ENCODE results near the gene SLC27A4. TPM values are rescaled to one million over a fixed set of nuclear protein-coding genes. Genes with fewer than 3 reads are reported as not detected.

SLC27A4 gene
- total RNA-seq, 2 donors from 2014 or later: 8.2 to 8.3 TPM

GRCh38 chr9:128361296-128361985 is 21.1 kb downstream of the SLC27A4 start:
- no peaks in the 10 kb centered on the region for H3K9me3 ChIP-seq (ENCODE audit: control insufficient read depth, low read length, poor library complexity, severe bottlenecking)
- Mint-ChIP-seq H3K4me3 (peak overlapping the region; percentile 83), H3K4me1 (peaks cover 9% of the 10 kb centered on the region), H3K27ac (no peak overlapping the region), H3K36me3 (ENCODE audit: low read depth) (no peaks in the 10 kb centered on the region), H3K27me3 (no peaks in the 10 kb centered on the region)
- ATAC-seq: no peak
- no peak for DNase-seq

GRCh38 chr9:128361986-128362646 is 21.8 kb downstream of the SLC27A4 start:
- H3K9me3 ChIP-seq (ENCODE audit: control insufficient read depth, low read length, poor library complexity, severe bottlenecking): no peaks in the 10 kb centered on the region
- DNase-seq (peak; percentile 41 to 47 (median 47)), ATAC-seq (peak; percentile 92)
- Mint-ChIP-seq H3K4me3 (peak overlapping the region; percentile 83), H3K27ac (no peak overlapping the region), H3K4me1 (peaks cover 9% of the 10 kb centered on the region), H3K27me3 (peaks cover 4% of the 10 kb centered on the region), H3K36me3 (ENCODE audit: low read depth) (no peaks in the 10 kb centered on the region)

- H3K27me3 Mint-ChIP-seq: peaks cover 5% of the 10 kb centered on the region
- ATAC-seq (no peak), DNase-seq (no peak)
- no peaks in the 10 kb centered on the region for H3K36me3 Mint-ChIP-seq (ENCODE audit: low read depth)
- no peak overlapping the region for H3K4me3 Mint-ChIP-seq
- H3K9me3 ChIP-seq (ENCODE audit: control insufficient read depth, low read length, poor library complexity, severe bottlenecking): no peaks in the 10 kb centered on the region
- H3K27ac Mint-ChIP-seq: no peak overlapping the region
- H3K4me1 Mint-ChIP-seq: peaks cover 9% of the 10 kb centered on the region
Measured at GRCh38 chr9:128362774-128363173, 22.4 kb downstream of the SLC27A4 start.

GRCh38 chr9:128365525-128365924 is 25.2 kb downstream of the SLC27A4 start:
- ATAC-seq (no peak), DNase-seq (no peak)
- Mint-ChIP-seq H3K4me1 (peaks cover 13% of the 10 kb centered on the region), H3K4me3 (no peak overlapping the region), H3K27me3 (peaks cover 5% of the 10 kb centered on the region), H3K36me3 (ENCODE audit: low read depth) (no peaks in the 10 kb centered on the region), H3K27ac (no peak overlapping the region)
- no peaks in the 10 kb centered on the region for H3K9me3 ChIP-seq (ENCODE audit: control insufficient read depth, low read length, poor library complexity, severe bottlenecking)

- H3K27ac Mint-ChIP-seq: peak overlapping the region; percentile 96
- H3K27me3 Mint-ChIP-seq: peaks cover 5% of the 10 kb centered on the region
- ATAC-seq (no peak), DNase-seq (no peak)
- H3K9me3 ChIP-seq (ENCODE audit: control insufficient read depth, low read length, poor library complexity, severe bottlenecking): no peaks in the 10 kb centered on the region
- peaks cover 4% of the 10 kb centered on the region for H3K36me3 Mint-ChIP-seq (ENCODE audit: low read depth)
- H3K4me3 Mint-ChIP-seq: no peak overlapping the region
- peaks cover 31% of the 10 kb centered on the region for H3K4me1 Mint-ChIP-seq
Measured at GRCh38 chr9:128369024-128369706, 28.8 kb downstream of the SLC27A4 start.

- DNase-seq (no peak), ATAC-seq (no peak)
- H3K4me1 Mint-ChIP-seq: peaks cover 35% of the 10 kb centered on the region
- no peaks in the 10 kb centered on the region for H3K9me3 ChIP-seq (ENCODE audit: control insufficient read depth, low read length, poor library complexity, severe bottlenecking)
- peak overlapping the region; percentile 95 for H3K4me3 Mint-ChIP-seq
- H3K27me3 Mint-ChIP-seq: peaks cover 5% of the 10 kb centered on the region
- peaks cover 4% of the 10 kb centered on the region for H3K36me3 Mint-ChIP-seq (ENCODE audit: low read depth)
- H3K27ac Mint-ChIP-seq: peak overlapping the region; percentile 96
Measured at GRCh38 chr9:128370367-128370751, 30.0 kb downstream of the SLC27A4 start.

- peaks cover 35% of the 10 kb centered on the region for H3K4me1 Mint-ChIP-seq
- H3K36me3 Mint-ChIP-seq (ENCODE audit: low read depth): peaks cover 4% of the 10 kb centered on the region
- DNase-seq (peak; percentile 92 to 96 (median 93)), ATAC-seq (peak; percentile 98)
- H3K27me3 Mint-ChIP-seq: peaks cover 5% of the 10 kb centered on the region
- peak within 1 kb of the TSS; percentile 95 for H3K4me3 Mint-ChIP-seq
- peak within 1 kb of the TSS; percentile 96 for H3K27ac Mint-ChIP-seq
- H3K9me3 ChIP-seq (ENCODE audit: control insufficient read depth, low read length, poor library complexity, severe bottlenecking): no peaks in the 10 kb centered on the region
Measured at GRCh38 chr9:128370752-128371629, 30.7 kb downstream of the SLC27A4 start, which contains the start of gene URM1. Gene URM1, plus strand, starts transcription at chr9:128371374. Its CDS starts 7 bp downstream, at chr9:128371381.

GRCh38 chr9:128371630-128372117 is 31.3 kb downstream of the SLC27A4 start:
- H3K4me1 Mint-ChIP-seq: peaks cover 35% of the 10 kb centered on the region
- peak overlapping the region; percentile 95 for H3K4me3 Mint-ChIP-seq
- H3K36me3 Mint-ChIP-seq (ENCODE audit: low read depth): peaks cover 4% of the 10 kb centered on the region
- H3K27ac Mint-ChIP-seq: peak overlapping the region; percentile 96
- no peak for ATAC-seq
- peaks cover 5% of the 10 kb centered on the region for H3K27me3 Mint-ChIP-seq
- no peaks in the 10 kb centered on the region for H3K9me3 ChIP-seq (ENCODE audit: control insufficient read depth, low read length, poor library complexity, severe bottlenecking)
- DNase-seq: no peak

- no peak for ATAC-seq
- no peaks in the 10 kb centered on the region for H3K9me3 ChIP-seq (ENCODE audit: control insufficient read depth, low read length, poor library complexity, severe bottlenecking)
- H3K36me3 Mint-ChIP-seq (ENCODE audit: low read depth): peaks cover 4% of the 10 kb centered on the region
Measured at GRCh38 chr9:128372188-128372641, 31.9 kb downstream of the SLC27A4 start.

GRCh38 chr9:128372784-128373183 is 32.5 kb downstream of the SLC27A4 start:
- Mint-ChIP-seq H3K27me3 (no peaks in the 10 kb centered on the region), H3K36me3 (ENCODE audit: low read depth) (peaks cover 4% of the 10 kb centered on the region), H3K4me1 (peaks cover 35% of the 10 kb centered on the region), H3K27ac (peak overlapping the region; percentile 49), H3K4me3 (peak overlapping the region; percentile 95)
- DNase-seq (no peak), ATAC-seq (no peak)
- H3K9me3 ChIP-seq (ENCODE audit: control insufficient read depth, low read length, poor library complexity, severe bottlenecking): no peaks in the 10 kb centered on the region

More at GRCh38 chr9:128372188-128372641, 31.9 kb downstream of the SLC27A4 start:
- H3K27ac Mint-ChIP-seq: peak overlapping the region; percentile 96
- peaks cover 35% of the 10 kb centered on the region for H3K4me1 Mint-ChIP-seq
- no peak for DNase-seq
- H3K4me3 Mint-ChIP-seq: peak overlapping the region; percentile 95
- H3K27me3 Mint-ChIP-seq: peaks cover under 1% of the 10 kb centered on the region

GRCh38 chr9:128374221-128374675 is 33.9 kb downstream of the SLC27A4 start:
- DNase-seq (no peak), ATAC-seq (no peak)
- H3K4me3 Mint-ChIP-seq: no peak overlapping the region
- H3K4me1 Mint-ChIP-seq: peaks cover 35% of the 10 kb centered on the region
- H3K36me3 Mint-ChIP-seq (ENCODE audit: low read depth): peaks cover 4% of the 10 kb centered on the region
- H3K27me3 Mint-ChIP-seq: no peaks in the 10 kb centered on the region
- no peak overlapping the region for H3K27ac Mint-ChIP-seq
- H3K9me3 ChIP-seq (ENCODE audit: control insufficient read depth, low read length, poor library complexity, severe bottlenecking): no peaks in the 10 kb centered on the region

- no peaks in the 10 kb centered on the region for H3K27me3 Mint-ChIP-seq
- peaks cover 28% of the 10 kb centered on the region for H3K4me1 Mint-ChIP-seq
- ATAC-seq: no peak
- no peaks in the 10 kb centered on the region for H3K9me3 ChIP-seq (ENCODE audit: control insufficient read depth, low read length, poor library complexity, severe bottlenecking)
- no peak overlapping the region for H3K27ac Mint-ChIP-seq
- H3K4me3 Mint-ChIP-seq: no peak overlapping the region
- H3K36me3 Mint-ChIP-seq (ENCODE audit: low read depth): peaks cover 4% of the 10 kb centered on the region
- no peak for DNase-seq
Measured at GRCh38 chr9:128375865-128376264, 35.5 kb downstream of the SLC27A4 start.

Data from T-helper 17 cell (primary cell).